Body of pancreas (tissue), 4 donors: ENCODE measurements around the gene PTPRN2. TPM values are rescaled to one million over a fixed set of nuclear protein-coding genes. Genes with fewer than 3 reads are reported as not detected.
"Not testable (repeated sequence)": the region's sequence is repeated elsewhere in the genome, so short reads cannot be mapped to it uniquely, and the experiment has no call there.

Experiments used
- ATAC-seq: fragments of 150-250 bp; one replicate; pipeline ENCODE4 v1.9.1; 2016
- DNase-seq, 4 donors: peaks; one replicate each; pipeline ENCODE4 v3.0.0-alpha.2; 2019
- H3K27ac ChIP-seq, 4 donors: fragments of 200-600 bp; sonication (generic); 1 replicate in 3 of 4; 2 replicates in 1 of 4; pipeline versions ENCODE4 v1.5.1 to v1.6.1; 2016 to 2019; ENCODE audit warnings: mild to moderate bottlenecking in 1 of 4, mixed read lengths in 1 of 4, moderate library complexity in 1 of 4
- H3K27me3 ChIP-seq, 2 donors: fragments of 200-600 bp; sonication (generic); one replicate each; pipeline ENCODE4 v1.6.0; 2016; ENCODE audit warnings: mild to moderate bottlenecking in 1 of 2
- H3K36me3 ChIP-seq, 2 donors: fragments of 200-600 bp; sonication (generic); replicated peaks in 1 of 2; 2 replicates each; pipeline ENCODE4 v1.5.1; 2016; ENCODE audit warnings: low read depth in 2 of 2; ENCODE audit not compliant: insufficient read depth in 1 of 2
- H3K4me1 ChIP-seq: fragments of 200-600 bp; sonication (generic); one replicate; pipeline ENCODE4 v1.6.0; 2016
- H3K4me3 ChIP-seq, 2 donors: fragments of 200-600 bp; sonication (generic); 1 replicate in 1 of 2; 2 replicates in 1 of 2; pipeline ENCODE4 v1.5.1; 2016 to 2019
- H3K9me3 ChIP-seq, 3 donors: fragments of 200-600 bp; sonication (generic); 1 replicate in 2 of 3; 2 replicates in 1 of 3; pipeline ENCODE4 v1.5.1; 2016
- CTCF ChIP-seq, 7 experiments: fragments of 450-650 bp in 4 of 7; fragments of 200-600 bp in 3 of 7; sonication (generic) in 3 of 7; IDR thresholded peaks; one replicate each; pipeline ENCODE4 v1.5.1; 2016 to 2019; ENCODE audit warnings: antibody characterized with exemption in 7 of 7
- POLR2A ChIP-seq, 3 donors: fragments of 450-650 bp; IDR thresholded peaks; one replicate each; pipeline ENCODE4 v1.6.1; 2016; ENCODE audit warnings: antibody characterized with exemption in 3 of 3, mild to moderate bottlenecking in 2 of 3
- WGBS, 2 donors: methylation state at CpG; one replicate each; pipeline ENCODE4 v1.1.5; 2017; 5-methylcytosine and 5-hydroxymethylcytosine counted together
- intact Hi-C: fragments of 100-400 bp; cut with DNase I; formaldehyde crosslinking; loops from one replicate; pipeline ENCODE4 v1.15.1; 2023
- total RNA-seq, 2 donors: library from RNA; depleted of rRNA; stranded (reverse); fragments of >200 nt; gene quantifications; one replicate each; pipeline ENCODE4 v1.1.0, GENCODE V29; 2016

PTPRN2 gene
- total RNA-seq, 2 donors from 2014 or later, result 31.6 to 76.1 TPM

GRCh38 chr7:157848508-157849340, 738.9 kb downstream of the PTPRN2 start:
- Histone ChIP-seq H3K4me1 (no peaks in the 10 kb centered on the region), H3K27ac (no peak overlapping the region), H3K27me3 (no peaks in the 10 kb centered on the region), H3K9me3 (no peaks in the 10 kb centered on the region), H3K4me3 (no peak overlapping the region), H3K36me3 (no peaks in the 10 kb centered on the region)
- 90 to 96% methylated on average over 14 to 28 of the region's 32 CpGs for WGBS, 2 donors
- intact Hi-C loops, result no loop called here
- DNase-seq (no peak), ATAC-seq (no peak)
- TF ChIP-seq CTCF (IDR thresholded peaks at IDR 0.05) (no peak), POLR2A (IDR thresholded peaks at IDR 0.05) (no peak)

- H3K27me3 ChIP-seq, H3K9me3 ChIP-seq, intact Hi-C loops, H3K4me3 ChIP-seq, H3K27ac ChIP-seq, DNase-seq, H3K4me1 ChIP-seq, H3K36me3 ChIP-seq, ATAC-seq: not testable (repeated sequence)
- WGBS, 2 donors, result 74 to 84% methylated on average over 14 of the region's 14 CpGs
Measured at GRCh38 chr7:157847756-157848487, 739.7 kb downstream of the PTPRN2 start.

- DNase-seq, H3K9me3 ChIP-seq, H3K4me3 ChIP-seq, H3K36me3 ChIP-seq, intact Hi-C loops, H3K27me3 ChIP-seq, H3K4me1 ChIP-seq, H3K27ac ChIP-seq, ATAC-seq: not testable (repeated sequence)
- 81 to 85% methylated on average over 12 of the region's 12 CpGs for WGBS, 2 donors
Measured at GRCh38 chr7:157846746-157847145, 740.9 kb downstream of the PTPRN2 start.

- H3K27ac ChIP-seq, result no peak overlapping the region
Measured at GRCh38 chr7:157846271-157846670, 741.4 kb downstream of the PTPRN2 start.

GRCh38 chr7:157845203-157845835, 742.3 kb downstream of the PTPRN2 start:
- Histone ChIP-seq H3K36me3 (no peaks in the 10 kb centered on the region), H3K27me3 (no peaks in the 10 kb centered on the region), H3K4me3 (no peak overlapping the region), H3K4me1 (no peaks in the 10 kb centered on the region), H3K27ac (no peak overlapping the region), H3K9me3 (no peaks in the 10 kb centered on the region)
- DNase-seq (peak in 1 of 4 donors; percentile 7), ATAC-seq (no peak)
- intact Hi-C loops, result no loop called here
- TF ChIP-seq CTCF (IDR thresholded peaks at IDR 0.05) (no peak), POLR2A (IDR thresholded peaks at IDR 0.05) (no peak)
- WGBS, 2 donors, result 90 to 96% methylated on average over 19 to 21 of the region's 21 CpGs

More at GRCh38 chr7:157846271-157846670, 741.4 kb downstream of the PTPRN2 start:
- WGBS, 2 donors, result 77 to 80% methylated on average over 11 of the region's 11 CpGs
- ATAC-seq (no peak), DNase-seq (no peak)
- no peaks in the 10 kb centered on the region for H3K36me3 ChIP-seq
- no peaks in the 10 kb centered on the region for H3K9me3 ChIP-seq
- TF ChIP-seq CTCF (IDR thresholded peaks at IDR 0.05), result no peak
- no peak for TF ChIP-seq POLR2A (IDR thresholded peaks at IDR 0.05)
- no peaks in the 10 kb centered on the region for H3K4me1 ChIP-seq
- no peaks in the 10 kb centered on the region for H3K27me3 ChIP-seq
- intact Hi-C loops, result no loop called here
- H3K4me3 ChIP-seq, result no peak overlapping the region
